ENCODE data around the gene UBTD2.

GRCh38 chr5:172216345-172216744 is 67.2 kb downstream of the UBTD2 start:
- TF ChIP-seq EZH2 (IDR thresholded peaks at IDR 0.05; ENCODE audit: borderline replicate concordance, low read depth, low read length, severe bottlenecking): no peak
- no peak for TF ChIP-seq CTCF (IDR thresholded peaks at IDR 0.05; ENCODE audit: borderline replicate concordance, extremely low read depth, low read length, poor library complexity, severe bottlenecking)
